ENCODE data around the gene TFDP1. TPM values are rescaled to one million over a fixed set of nuclear protein-coding genes. Genes with fewer than 3 reads are reported as not detected.

The TFDP1 gene
- 65.8 and 88.0 TPM in 2 replicates for total RNA-seq

GRCh38 chr13:113584205-113584869, at the start of gene TFDP1:
TFDP1 (plus strand) TSS chr13:113584753; CDS start chr13:113585838, 1,085 bp downstream.

GRCh38 chr13:113657851-113658741, 73.5 kb downstream of the TFDP1 start, which contains the start of gene ATP4B:
ATP4B (minus strand) TSS chr13:113658198; CDS start chr13:113658144, 54 bp downstream.

GRCh38 chr13:113666951-113667701, 82.6 kb downstream of the TFDP1 start, which contains the start of gene GRK1:
GRK1 (plus strand) TSS chr13:113667219; CDS start chr13:113667387, 168 bp downstream.

Other genes starting within 250 kb of the TFDP1 start
- gene GRTP1, start 220.6 kb upstream of the TFDP1 start, total RNA-seq = 0.73 and 2.2 TPM in 2 replicates
- 2.2 and 3.9 TPM in 2 replicates for gene ADPRHL1, start 131.3 kb upstream of the TFDP1 start, total RNA-seq
- gene DCUN1D2, start 94.0 kb upstream of the TFDP1 start, total RNA-seq = 8.0 and 11.4 TPM in 2 replicates
- gene ATP4B, start 73.4 kb downstream of the TFDP1 start, total RNA-seq = not detected in 2 replicates
- not detected in 2 replicates for gene GRK1, start 82.5 kb downstream of the TFDP1 start, total RNA-seq
- gene TMEM255B, start 174.5 kb downstream of the TFDP1 start, total RNA-seq = 0.73 and 2.0 TPM in 2 replicates